ENCODE results near the gene SLC35F1.

The SLC35F1 gene

DNA sequence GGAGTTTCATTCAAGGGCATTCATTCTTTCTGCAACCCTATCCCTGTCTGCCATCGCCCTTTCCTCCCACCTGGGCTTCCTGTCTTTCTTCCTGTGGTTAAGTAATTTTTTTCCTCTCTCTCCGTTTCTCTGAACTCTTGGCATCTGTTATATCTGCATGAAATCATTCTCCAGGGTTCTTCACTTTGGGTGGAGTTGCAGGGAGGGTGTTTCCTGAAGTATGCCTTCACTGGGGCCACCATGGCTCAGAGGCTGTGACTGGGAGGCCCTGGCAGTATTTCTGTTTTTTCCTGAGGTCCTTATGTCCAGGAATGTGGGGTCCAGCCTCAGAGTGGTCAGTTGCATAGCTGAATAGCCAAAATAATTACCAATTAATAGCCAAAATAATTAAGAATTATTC is 137.2 kb downstream of the SLC35F1 start:
- TF ChIP-seq CTCF (conservative IDR thresholded peaks at IDR 0.05): no peak
- no peak overlapping the region for H3K27ac ChIP-seq

- H3K27ac ChIP-seq: no peak overlapping the region
- TF ChIP-seq CTCF (conservative IDR thresholded peaks at IDR 0.05): no peak
These were observed 147.0 kb downstream of the SLC35F1 start for GRCh38 chr6:118054082-118054481.

DNA sequence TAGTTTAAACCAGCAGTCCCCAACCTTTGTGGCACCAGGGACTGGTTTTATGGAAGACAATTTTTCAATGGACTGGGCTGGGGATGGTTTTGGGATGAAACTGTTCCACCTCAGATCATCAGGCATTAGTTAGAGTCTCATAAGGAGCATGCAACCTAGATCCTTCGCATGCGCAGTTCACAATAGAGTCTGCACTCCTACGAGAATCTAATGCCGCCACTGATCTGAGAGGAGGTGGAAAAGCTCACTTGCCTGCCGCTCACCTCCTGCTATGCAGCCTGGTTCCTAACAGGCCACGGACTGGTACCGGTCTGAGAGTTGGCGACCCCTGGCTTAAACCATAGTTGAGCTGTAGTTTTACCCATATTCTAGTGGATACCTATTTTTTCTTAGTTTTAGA is 154.6 kb downstream of the SLC35F1 start:
- no peak for TF ChIP-seq CTCF (conservative IDR thresholded peaks at IDR 0.05)
- no peak overlapping the region for H3K27ac ChIP-seq

DNA sequence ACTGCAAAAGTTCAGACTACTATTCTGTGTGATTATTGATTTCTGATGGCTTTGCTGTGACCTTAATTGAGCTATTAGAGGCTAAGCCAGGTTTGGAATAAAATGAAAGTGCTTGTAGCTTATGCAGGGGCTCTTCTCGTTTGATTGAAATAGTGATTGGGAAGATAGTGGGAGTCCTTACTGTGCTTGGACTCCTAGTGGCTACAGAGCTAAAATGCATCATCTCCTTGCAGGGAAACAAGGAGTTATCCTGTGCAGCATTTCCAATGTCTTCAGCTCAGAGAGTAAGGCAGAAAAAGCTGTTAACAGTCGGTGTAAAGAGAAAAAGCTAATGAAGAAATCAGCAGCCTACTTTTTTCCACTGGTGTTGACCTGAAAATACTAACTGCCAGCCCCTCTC is 173.5 kb downstream of the SLC35F1 start:
- no peak overlapping the region for H3K27ac ChIP-seq
- TF ChIP-seq CTCF (conservative IDR thresholded peaks at IDR 0.05): peak; percentile 8; the same call in 1 of the 2 replicates

GRCh38 chr6:118083711-118084110 is 176.6 kb downstream of the SLC35F1 start:
- TF ChIP-seq CTCF (conservative IDR thresholded peaks at IDR 0.05): no peak
- no peak overlapping the region for H3K27ac ChIP-seq

DNA sequence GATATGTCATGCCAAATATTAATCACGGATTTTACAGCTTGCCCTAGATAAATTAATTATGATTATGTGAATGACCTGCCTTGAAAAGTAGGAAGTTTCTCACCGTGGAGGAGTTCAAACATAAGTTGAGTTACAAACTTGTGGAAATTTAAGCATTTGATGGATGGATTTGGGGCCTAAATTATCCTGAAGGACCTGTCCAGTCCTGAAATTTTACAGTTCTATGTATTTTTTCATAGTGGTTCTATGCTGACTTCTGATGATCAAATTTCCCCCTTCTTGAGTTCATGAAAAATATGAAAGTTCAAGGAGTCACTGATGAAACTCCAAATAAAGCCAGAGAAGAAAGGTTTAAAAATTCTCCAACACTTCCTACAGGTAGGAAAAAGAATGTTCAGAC is 178.6 kb downstream of the SLC35F1 start:
- H3K27ac ChIP-seq: no peak overlapping the region
- TF ChIP-seq CTCF (conservative IDR thresholded peaks at IDR 0.05): no peak

DNA sequence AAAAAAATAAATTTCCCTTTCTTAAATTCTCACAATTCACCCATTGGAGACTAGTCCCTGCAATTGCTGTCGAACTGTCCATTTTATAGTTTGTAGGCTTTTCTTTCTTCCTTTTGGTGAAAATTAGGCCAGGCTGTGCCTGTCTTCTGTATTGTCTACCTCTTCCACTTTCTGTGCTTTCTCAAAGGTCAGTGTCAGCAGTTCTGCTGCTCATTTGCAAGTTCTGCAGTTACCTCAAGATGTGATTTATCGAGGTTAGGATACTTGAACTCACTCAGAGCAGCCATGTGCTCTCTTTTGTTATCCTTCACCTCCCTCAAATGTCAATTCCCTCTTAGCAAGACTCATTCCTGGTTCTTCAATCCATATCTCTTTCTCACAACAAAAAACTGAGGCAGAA is 179.1 kb downstream of the SLC35F1 start:
- no peak for TF ChIP-seq CTCF (conservative IDR thresholded peaks at IDR 0.05)

GRCh38 chr6:118092086-118092485 is 185.0 kb downstream of the SLC35F1 start:
- no peak overlapping the region for H3K27ac ChIP-seq
- TF ChIP-seq CTCF (conservative IDR thresholded peaks at IDR 0.05): no peak

More for the DNA sequence above, 179.1 kb downstream of the SLC35F1 start:
- no peak overlapping the region for H3K27ac ChIP-seq
